Liver (tissue), 3 donors: ENCODE measurements around the gene NCOA6.

Source experiments
- GABPA ChIP-seq, 2 donors: IDR thresholded peaks in 1 of 2; conservative IDR thresholded peaks in 1 of 2; 2 replicates each; pipeline ENCODE4 v1.6.1; 2016; ENCODE audit warnings: antibody characterized with exemption in 2 of 2, mild to moderate bottlenecking in 1 of 2, moderate library complexity in 1 of 2
- TF ChIP-seq, protein P1 (sequence below): fragments of 150-350 bp; IDR thresholded peaks from 2 replicates; pipeline ENCODE4 v1.5.1; 2017; ENCODE audit warnings: improper control_type of control experiment, low read depth, low read length; ENCODE audit not compliant: missing input control
- donor health status: healthy.
- donor health status: healthy.

GRCh38 chr20:34710861-34711574 lies 114.4 kb downstream of the NCOA6 start:
- TF ChIP-seq, protein P1, sequence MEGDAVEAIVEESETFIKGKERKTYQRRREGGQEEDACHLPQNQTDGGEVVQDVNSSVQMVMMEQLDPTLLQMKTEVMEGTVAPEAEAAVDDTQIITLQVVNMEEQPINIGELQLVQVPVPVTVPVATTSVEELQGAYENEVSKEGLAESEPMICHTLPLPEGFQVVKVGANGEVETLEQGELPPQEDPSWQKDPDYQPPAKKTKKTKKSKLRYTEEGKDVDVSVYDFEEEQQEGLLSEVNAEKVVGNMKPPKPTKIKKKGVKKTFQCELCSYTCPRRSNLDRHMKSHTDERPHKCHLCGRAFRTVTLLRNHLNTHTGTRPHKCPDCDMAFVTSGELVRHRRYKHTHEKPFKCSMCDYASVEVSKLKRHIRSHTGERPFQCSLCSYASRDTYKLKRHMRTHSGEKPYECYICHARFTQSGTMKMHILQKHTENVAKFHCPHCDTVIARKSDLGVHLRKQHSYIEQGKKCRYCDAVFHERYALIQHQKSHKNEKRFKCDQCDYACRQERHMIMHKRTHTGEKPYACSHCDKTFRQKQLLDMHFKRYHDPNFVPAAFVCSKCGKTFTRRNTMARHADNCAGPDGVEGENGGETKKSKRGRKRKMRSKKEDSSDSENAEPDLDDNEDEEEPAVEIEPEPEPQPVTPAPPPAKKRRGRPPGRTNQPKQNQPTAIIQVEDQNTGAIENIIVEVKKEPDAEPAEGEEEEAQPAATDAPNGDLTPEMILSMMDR: no peak
- no peak for TF ChIP-seq GABPA (IDR thresholded peaks at IDR 0.05 in 1 of 2, conservative IDR thresholded peaks at IDR 0.05 in 1 of 2)
